GM21737 (cell line): ENCODE measurements around the gene ZNF385C.

ENCODE experiments used
- ATAC-seq: cut with Tn5 transposase; IDR thresholded peaks from one replicate; pipeline ENCODE4 v1.9.1; 2021; ENCODE audit warnings: mild to moderate bottlenecking, moderate library complexity; ENCODE audit not compliant: unreplicated experiment

The ZNF385C gene

GRCh38 chr17:41996855-41997164 lies 101.5 kb downstream of the ZNF385C start:
- ATAC-seq: no peak

GRCh38 chr17:41992576-41992975 lies 105.7 kb downstream of the ZNF385C start:
- no peak for ATAC-seq

- ATAC-seq: no peak
Observed at GRCh38 chr17:41989702-41990419, 108.4 kb downstream of the ZNF385C start.

- no peak for ATAC-seq
Observed at GRCh38 chr17:41988418-41988817, 109.9 kb downstream of the ZNF385C start.

- no peak for ATAC-seq
Observed at GRCh38 chr17:41987642-41988041, 110.6 kb downstream of the ZNF385C start.

- ATAC-seq: no peak
Observed at GRCh38 chr17:41986634-41987033, 111.6 kb downstream of the ZNF385C start.

- ATAC-seq: no peak
Observed at GRCh38 chr17:41985919-41986318, 112.4 kb downstream of the ZNF385C start.

GRCh38 chr17:41984454-41984853 lies 113.8 kb downstream of the ZNF385C start:
- no peak for ATAC-seq

GRCh38 chr17:41982026-41982760 lies 116.1 kb downstream of the ZNF385C start:
- no peak for ATAC-seq

- no peak for ATAC-seq
Observed at GRCh38 chr17:41977991-41978390, 120.3 kb downstream of the ZNF385C start.

GRCh38 chr17:41976142-41976768 lies 122.0 kb downstream of the ZNF385C start:
- ATAC-seq: no peak
